NCI-H2196 treated with DMSO at 0.1 percent for 48 hours (cell line): ENCODE data around the gene CD68.
"Not testable (repeated sequence)": the region's sequence is repeated elsewhere in the genome, so short reads cannot be mapped to it uniquely, and the experiment has no call there.

ENCODE experiments used
- DNase-seq: peaks from one replicate; lab custom pipeline; 2025; ENCODE audit not compliant: unreplicated experiment; lab: John Stamatoyannopoulos, UW

CD68 gene

GRCh38 chr17:7580604-7581575 is 1.5 kb downstream of the CD68 start:
- no peak for DNase-seq

GRCh38 chr17:7582396-7583252 is 3.2 kb downstream of the CD68 start:
- no peak for DNase-seq

- peak; percentile 88 for DNase-seq
Observed at GRCh38 chr17:7583253-7584109, 4.0 kb downstream of the CD68 start, which contains the start of gene MPDU1. Gene MPDU1, plus strand, starts transcription at chr17:7583852. Its CDS starts 11 bp downstream, at chr17:7583863.

- no peak for DNase-seq
Observed at GRCh38 chr17:7586673-7587419, 7.4 kb downstream of the CD68 start.

GRCh38 chr17:7587420-7588151 is 8.1 kb downstream of the CD68 start:
- DNase-seq: no peak

GRCh38 chr17:7588553-7589203 is 9.2 kb downstream of the CD68 start:
- no peak for DNase-seq

GRCh38 chr17:7589204-7589868 is 9.9 kb downstream of the CD68 start:
- no peak for DNase-seq

GRCh38 chr17:7589891-7590691 is 10.7 kb downstream of the CD68 start, which contains the start of gene SOX15:
Gene SOX15, minus strand, starts transcription at chr17:7590094. Its CDS starts 418 bp downstream, at chr17:7589676.
- no peak for DNase-seq

- no peak for DNase-seq
Observed at GRCh38 chr17:7590743-7591142, 11.3 kb downstream of the CD68 start.

- DNase-seq: no peak
Observed at GRCh38 chr17:7591596-7591995, 12.2 kb downstream of the CD68 start.

GRCh38 chr17:7592422-7593021 is 13.1 kb downstream of the CD68 start:
- no peak for DNase-seq

- no peak for DNase-seq
Observed at GRCh38 chr17:7593296-7593695, 13.9 kb downstream of the CD68 start.

GRCh38 chr17:7597561-7597960 is 18.1 kb downstream of the CD68 start:
- DNase-seq: not testable (repeated sequence)

GRCh38 chr17:7606280-7606679 is 26.8 kb downstream of the CD68 start:
- DNase-seq: no peak

GRCh38 chr17:7610641-7611040 is 31.2 kb downstream of the CD68 start:
- DNase-seq: no peak

GRCh38 chr17:7611635-7612293 is 32.3 kb downstream of the CD68 start:
- DNase-seq: no peak

GRCh38 chr17:7612294-7612640 is 32.8 kb downstream of the CD68 start:
- DNase-seq: no peak
